ENCODE measurements around the gene ACVR1. TPM values are rescaled to one million over a fixed set of nuclear protein-coding genes. Genes with fewer than 3 reads are reported as not detected.

Gene ACVR1
- total RNA-seq, result 47.6 TPM

- peak; percentile 95 for DNase-seq (ENCODE audit: low spot score)
Measured at GRCh38 chr2:157876066-157876785, at the start of gene ACVR1. Gene ACVR1 (minus strand): TSS chr2:157876330. CDS start chr2:157799493, 76,837 bp downstream.

GRCh38 chr2:157925071-157925470 is 48.9 kb upstream of the ACVR1 start:
- no peak for DNase-seq (ENCODE audit: low spot score)

DNA sequence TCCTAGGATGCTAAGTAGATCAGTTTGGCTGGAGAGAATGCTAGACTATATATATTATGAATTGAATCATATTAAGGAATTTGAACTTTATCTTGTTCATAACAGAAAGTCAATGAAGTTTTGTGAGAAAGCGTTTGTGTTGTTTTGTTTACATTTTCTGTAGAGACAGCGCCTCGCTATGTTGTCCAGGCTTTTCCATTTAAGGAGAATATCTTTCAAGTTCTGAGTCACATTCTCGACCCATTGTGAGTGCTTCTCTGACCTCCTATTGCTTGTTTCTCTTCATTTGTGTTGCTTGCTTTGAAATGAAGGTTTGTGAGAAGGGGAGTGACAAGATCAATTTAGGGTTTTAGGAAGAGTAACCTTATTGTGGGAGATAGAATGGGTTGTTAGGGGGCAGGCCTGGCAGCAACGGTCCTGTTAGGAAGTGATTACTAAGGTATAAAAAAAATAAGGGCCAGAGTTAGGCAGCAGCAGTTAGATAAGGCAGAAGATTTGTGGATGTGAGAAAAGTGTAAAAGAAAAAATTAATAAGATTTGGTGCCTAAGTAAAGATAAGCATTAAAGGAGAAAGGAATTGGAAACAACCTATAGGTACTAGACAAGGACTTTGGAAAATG is 47.6 kb upstream of the ACVR1 start:
- no peak for DNase-seq (ENCODE audit: low spot score)

- no peak for DNase-seq (ENCODE audit: low spot score)
Measured at GRCh38 chr2:157922815-157923214, 46.7 kb upstream of the ACVR1 start.

- DNase-seq (ENCODE audit: low spot score), result no peak
Measured at GRCh38 chr2:157922336-157922735, 46.2 kb upstream of the ACVR1 start.

- no peak for DNase-seq (ENCODE audit: low spot score)
Measured at GRCh38 chr2:157920736-157921135, 44.6 kb upstream of the ACVR1 start.

DNA sequence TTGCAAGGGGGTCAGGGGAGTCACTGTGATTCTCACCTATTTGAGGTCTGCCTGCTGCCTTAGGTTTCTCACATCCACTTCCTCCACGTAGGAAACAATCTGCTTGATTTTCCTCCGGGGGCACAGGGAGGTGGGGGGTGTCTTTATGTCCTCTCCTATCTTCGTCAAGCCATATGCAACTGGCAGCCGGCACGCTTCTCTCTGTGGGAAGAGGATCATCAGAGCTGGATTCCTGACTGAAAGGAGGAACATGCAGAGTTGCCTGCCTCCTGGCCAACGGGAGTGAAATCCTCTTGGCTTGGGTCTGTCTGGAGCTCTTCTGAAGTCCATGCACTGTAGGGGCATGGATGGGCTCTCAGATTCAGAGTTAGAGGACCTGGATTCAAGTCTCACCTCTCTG is 43.1 kb upstream of the ACVR1 start:
- DNase-seq (ENCODE audit: low spot score), result no peak

- DNase-seq (ENCODE audit: low spot score), result no peak
Measured at GRCh38 chr2:157918319-157918718, 42.2 kb upstream of the ACVR1 start.

- DNase-seq (ENCODE audit: low spot score), result no peak
Measured at GRCh38 chr2:157911750-157912149, 35.6 kb upstream of the ACVR1 start.

DNA sequence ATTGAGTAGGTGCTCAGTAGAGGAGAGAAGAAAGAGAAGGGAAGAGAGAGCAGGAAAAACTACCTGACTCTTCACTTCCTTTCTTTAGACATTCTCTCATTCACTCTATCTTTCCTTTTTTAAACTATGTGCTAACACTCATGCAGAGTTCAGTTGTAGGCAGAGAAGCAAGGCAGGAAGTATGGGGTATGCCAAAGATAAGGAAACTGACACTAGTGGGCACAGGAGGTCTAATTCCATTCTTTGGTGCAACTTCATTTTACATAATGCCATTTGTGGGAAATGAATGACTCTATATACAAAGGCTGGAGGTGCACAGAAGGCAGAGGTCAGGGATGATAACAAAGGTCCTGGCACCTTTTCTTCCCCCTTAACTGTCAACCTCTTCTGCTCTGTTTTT is 35.1 kb upstream of the ACVR1 start:
- DNase-seq (ENCODE audit: low spot score), result no peak

DNA sequence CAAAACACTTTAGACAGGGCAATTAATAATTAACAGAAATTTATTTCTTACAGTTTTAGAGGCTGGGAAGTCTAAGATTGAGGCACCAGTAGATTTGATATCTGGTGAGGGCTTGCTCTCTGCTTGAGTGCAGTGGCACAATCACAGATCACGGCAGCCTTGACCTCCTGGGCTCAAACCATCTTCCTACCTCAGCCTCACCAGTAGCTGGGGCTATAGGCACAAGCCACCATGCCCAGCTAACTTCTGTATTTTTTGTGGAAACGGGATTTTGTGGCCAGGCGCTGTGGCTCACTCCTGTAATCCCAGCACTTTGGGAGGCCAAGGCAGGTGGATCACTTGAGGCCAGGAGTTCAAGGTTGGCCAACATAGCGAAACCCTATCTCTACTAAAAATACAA is 29.0 kb upstream of the ACVR1 start:
- no peak for DNase-seq (ENCODE audit: low spot score)

DNA sequence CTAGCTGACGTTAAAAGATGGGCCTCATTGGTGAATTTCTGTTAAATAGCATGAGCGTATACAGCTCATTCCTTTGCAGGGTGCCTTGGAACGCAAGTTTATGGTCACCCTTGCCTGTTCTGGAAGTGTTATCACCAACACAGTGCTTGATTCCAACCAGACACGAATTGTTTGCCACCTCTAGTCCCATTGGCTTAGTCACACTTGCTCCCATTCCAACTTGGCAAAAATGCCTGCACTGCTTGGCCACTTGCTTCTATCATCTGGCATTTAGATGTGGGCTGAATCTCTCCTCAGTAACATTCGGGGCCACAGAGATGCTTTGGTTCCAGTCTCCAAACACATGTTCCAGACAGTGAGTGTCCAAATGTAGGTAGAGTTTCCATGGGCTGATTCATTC is 27.5 kb upstream of the ACVR1 start:
- DNase-seq (ENCODE audit: low spot score), result no peak

DNA sequence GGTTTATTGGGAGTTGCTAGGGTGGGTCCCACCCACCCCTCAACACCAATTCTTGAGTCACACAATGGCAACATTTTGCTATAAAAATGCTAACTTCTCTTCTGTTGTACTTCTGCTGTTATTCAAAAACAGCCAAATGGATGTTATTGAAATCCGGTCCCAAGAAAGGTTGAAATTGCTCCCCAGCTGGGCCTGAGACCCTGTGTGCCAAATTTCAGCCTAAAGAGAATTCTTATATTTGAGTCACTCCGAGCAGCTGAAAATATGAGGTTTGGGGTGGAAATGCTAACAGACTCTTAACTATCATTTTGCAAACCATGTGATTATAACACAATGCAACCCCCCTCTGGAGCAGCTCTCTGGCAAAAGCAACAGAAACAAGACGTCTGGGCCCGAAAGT is 27.0 kb upstream of the ACVR1 start:
- no peak for DNase-seq (ENCODE audit: low spot score)

DNA sequence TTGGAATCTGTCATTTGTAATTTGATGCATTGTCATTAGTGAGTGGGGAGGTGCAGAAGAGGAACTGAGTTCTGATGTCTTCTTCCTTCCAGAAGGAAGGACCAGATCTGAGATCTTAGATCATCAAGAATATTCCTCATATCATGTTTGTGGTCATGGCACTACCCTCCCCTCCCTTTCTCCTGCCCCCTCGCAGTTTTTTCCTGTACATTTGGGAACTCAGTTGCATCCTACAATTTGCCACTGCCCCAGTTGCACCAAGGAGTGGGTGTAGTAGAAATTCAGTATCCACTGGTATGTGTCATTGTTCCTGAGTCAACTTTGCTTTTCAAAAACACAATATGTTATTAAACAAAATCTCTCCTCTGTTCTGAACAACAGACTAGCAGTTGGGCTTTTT is 26.6 kb upstream of the ACVR1 start:
- no peak for DNase-seq (ENCODE audit: low spot score)

GRCh38 chr2:157901325-157901724 is 25.2 kb upstream of the ACVR1 start:
- DNase-seq (ENCODE audit: low spot score), result no peak

DNA sequence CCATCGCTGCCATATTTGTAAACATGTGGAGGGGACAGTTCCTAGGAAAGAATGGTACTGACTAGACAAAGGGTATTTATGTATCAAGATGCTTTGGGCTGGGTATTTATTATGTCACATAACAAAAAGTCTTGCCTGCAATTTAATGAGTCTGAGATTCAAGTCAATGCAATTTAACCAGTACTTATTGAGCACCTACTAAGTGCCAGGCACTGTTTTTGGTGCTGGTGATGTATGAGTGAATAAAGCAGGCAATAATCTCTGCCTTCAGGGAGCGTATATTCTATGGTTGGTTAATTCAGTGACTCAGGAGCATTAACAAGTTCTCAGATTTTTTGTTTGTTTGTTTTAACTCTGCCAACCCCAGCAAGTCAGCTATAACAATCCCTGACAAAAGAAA is 24.6 kb upstream of the ACVR1 start:
- DNase-seq (ENCODE audit: low spot score), result no peak

DNA sequence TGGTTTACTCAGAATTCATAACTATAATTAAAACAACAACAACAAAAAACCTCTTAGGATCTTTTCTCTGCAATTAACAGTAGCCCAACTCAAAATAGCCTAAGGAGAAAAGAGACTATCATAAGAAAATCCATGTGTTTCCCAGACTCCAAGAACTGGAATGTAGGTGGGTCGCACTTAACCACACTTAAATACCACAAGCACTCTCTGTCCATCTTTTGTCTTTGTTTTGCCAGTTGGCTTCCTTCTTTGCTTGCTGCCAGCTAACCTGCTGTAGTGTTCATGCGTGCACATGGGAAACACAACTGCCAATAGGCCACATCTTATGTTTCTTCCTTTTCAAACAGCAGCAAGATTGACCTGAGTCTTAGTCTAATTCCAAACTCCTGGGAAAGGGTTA is 24.1 kb upstream of the ACVR1 start:
- DNase-seq (ENCODE audit: low spot score), result no peak

DNA sequence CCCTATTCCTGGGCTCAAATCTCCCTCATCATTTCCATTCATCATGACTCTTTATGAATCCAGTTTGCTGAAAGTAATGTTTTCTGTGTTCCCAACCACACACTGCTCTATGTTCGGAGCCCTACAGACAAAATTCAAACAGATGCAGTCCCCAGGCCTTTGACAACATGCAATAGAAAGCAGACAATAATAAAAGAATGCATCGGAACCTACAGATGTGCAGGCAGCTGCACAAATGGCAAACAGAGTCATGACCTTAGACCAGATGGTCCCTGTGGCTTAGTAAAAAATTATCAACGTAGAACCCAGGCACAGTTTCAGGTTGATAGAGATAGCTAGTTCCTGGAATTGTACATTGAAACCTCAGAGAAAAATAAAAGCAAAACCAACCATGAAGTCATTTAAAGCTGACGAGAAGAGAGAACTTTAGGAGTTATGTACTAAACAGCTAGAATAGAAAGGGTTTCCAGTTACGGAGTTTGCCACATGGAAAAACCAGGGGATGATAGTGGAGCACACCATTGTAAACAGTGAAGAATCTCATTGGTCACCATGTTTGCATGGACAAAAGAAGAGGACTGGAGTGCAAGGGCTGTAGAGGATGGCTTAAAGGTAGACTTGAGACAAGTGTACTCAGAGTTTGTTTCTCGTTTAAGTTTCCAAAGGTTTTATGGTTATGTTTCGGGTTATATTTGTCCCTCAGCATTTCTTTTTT is 23.2 kb upstream of the ACVR1 start:
- DNase-seq (ENCODE audit: low spot score), result no peak

- peak; percentile 66 for DNase-seq (ENCODE audit: low spot score)
Measured at GRCh38 chr2:157898591-157898996, 22.5 kb upstream of the ACVR1 start.

- no peak for DNase-seq (ENCODE audit: low spot score)
Measured at GRCh38 chr2:157897106-157897971, 21.2 kb upstream of the ACVR1 start.

DNA sequence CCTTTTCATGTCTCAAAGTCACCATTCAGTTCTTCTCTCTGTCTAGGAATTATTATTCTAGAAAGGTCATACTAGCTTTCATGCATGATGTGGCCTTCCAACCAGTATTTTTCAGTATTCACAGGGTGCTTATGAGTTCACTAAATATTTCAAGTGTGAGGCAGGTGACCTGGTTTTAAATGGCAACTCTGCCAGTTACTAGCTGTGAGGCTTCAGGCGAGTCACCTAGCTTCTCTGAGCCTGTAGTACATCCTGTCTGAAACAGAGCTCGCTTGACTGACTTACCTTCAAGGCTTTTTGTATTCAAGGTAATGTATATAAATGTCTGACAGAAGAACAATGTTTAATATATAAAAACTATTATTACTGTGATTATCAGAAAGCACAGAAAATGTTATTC is 19.4 kb upstream of the ACVR1 start:
- DNase-seq (ENCODE audit: low spot score), result no peak
